Thymus (tissue), 11 donors: ENCODE measurements around the gene PRDM16. TPM values are rescaled to one million over a fixed set of nuclear protein-coding genes. Genes with fewer than 3 reads are reported as not detected.

Experiments
- DNase-seq, 9 donors: peaks; one replicate each; pipeline ENCODE4 v3.0.0-alpha.2; 2013; ENCODE audit warnings: low spot score in 9 of 9, low read depth in 6 of 9, missing footprints in 1 of 9
- H3K27ac ChIP-seq, 2 donors: one replicate each; pipeline ENCODE4 v1.5.1; 2013; ENCODE audit warnings: control low read depth in 1 of 2, low read depth in 1 of 2, low read length in 1 of 2, mild to moderate bottlenecking in 1 of 2, moderate library complexity in 1 of 2
- H3K27me3 ChIP-seq, 2 donors: one replicate each; pipeline ENCODE4 v1.5.1; 2013; ENCODE audit warnings: low read length in 1 of 2; ENCODE audit not compliant: control insufficient read depth in 2 of 2, insufficient read depth in 1 of 2
- H3K36me3 ChIP-seq, 2 donors: one replicate each; pipeline ENCODE4 v1.5.1; 2013; ENCODE audit warnings: low read length in 1 of 2, mild to moderate bottlenecking in 1 of 2, moderate library complexity in 1 of 2; ENCODE audit not compliant: control insufficient read depth in 2 of 2, insufficient read depth in 2 of 2
- H3K4me1 ChIP-seq, 2 donors: one replicate each; pipeline ENCODE4 v1.5.1; 2013; ENCODE audit warnings: low read length in 2 of 2; ENCODE audit not compliant: control insufficient read depth in 2 of 2, insufficient read depth in 2 of 2
- H3K4me3 ChIP-seq, 2 donors: one replicate each; pipeline ENCODE4 v1.5.1; 2013; ENCODE audit warnings: low read length in 2 of 2, control low read depth in 1 of 2, mild to moderate bottlenecking in 1 of 2
- H3K9me3 ChIP-seq, 2 donors: one replicate each; pipeline ENCODE4 v1.5.1; 2013; ENCODE audit warnings: low read length in 1 of 2, mild to moderate bottlenecking in 1 of 2; ENCODE audit not compliant: control insufficient read depth in 2 of 2, insufficient read depth in 1 of 2
- WGBS: extraction: QIAGEN DNeasy Blood & Tissue Kit; methylation state at CpG from one replicate; pipeline ENCODE4 v1.1.7; 2013; 5-methylcytosine and 5-hydroxymethylcytosine counted together
- polyA plus RNA-seq: library from polyadenylated mRNA; stranded (reverse); fragments of 200-250 nt; gene quantifications from one replicate; pipeline ENCODE4 v1.2.3, GENCODE V29; 2013
- total RNA-seq: library from RNA; stranded (reverse); fragments of 120-200 nt; gene quantifications from one replicate; pipeline ENCODE4 v1.2.4, GENCODE V29; 2013
- donor health status: healthy.

PRDM16 gene
- total and polyA plus RNA-seq, 2 donors = 0.09 to 0.55 TPM

GRCh38 chr1:3423896-3424611 is 355.1 kb downstream of the PRDM16 start:
- no peaks in the 10 kb centered on the region for H3K36me3 ChIP-seq
- no peak overlapping the region for H3K4me3 ChIP-seq
- no peak for DNase-seq
- H3K27ac ChIP-seq = no peak overlapping the region
- H3K4me1 ChIP-seq = no peaks in the 10 kb centered on the region
- 84% methylated on average over 28 of the region's 28 CpGs for WGBS
- H3K27me3 ChIP-seq = peaks cover 0 to 4% of the 10 kb centered on the region in 2 donors
- no peaks in the 10 kb centered on the region for H3K9me3 ChIP-seq

- no peaks in the 10 kb centered on the region for H3K9me3 ChIP-seq
- no peaks in the 10 kb centered on the region for H3K36me3 ChIP-seq
- peaks cover 0 to 4% of the 10 kb centered on the region in 2 donors for H3K27me3 ChIP-seq
- no peaks in the 10 kb centered on the region for H3K4me1 ChIP-seq
- WGBS = 96% methylated on average over 44 of the region's 44 CpGs
- no peak overlapping the region for H3K4me3 ChIP-seq
- no peak for DNase-seq
- no peak overlapping the region for H3K27ac ChIP-seq
These were observed 356.6 kb downstream of the PRDM16 start for GRCh38 chr1:3425486-3426215.

- Histone ChIP-seq H3K9me3 (no peaks in the 10 kb centered on the region), H3K36me3 (no peaks in the 10 kb centered on the region), H3K4me3 (no peak overlapping the region), H3K27ac (no peak overlapping the region), H3K27me3 (peaks cover 0 to 4% of the 10 kb centered on the region in 2 donors), H3K4me1 (no peaks in the 10 kb centered on the region)
- whole genome bisulfite sequencing = 94% methylated on average over 20 of the region's 20 CpGs
- no peak for DNase-seq
These were observed 358.0 kb downstream of the PRDM16 start for GRCh38 chr1:3426956-3427535.

- no peaks in the 10 kb centered on the region for H3K4me1 ChIP-seq
- H3K36me3 ChIP-seq = no peaks in the 10 kb centered on the region
- WGBS = 95% methylated on average over 43 of the region's 43 CpGs
- H3K4me3 ChIP-seq = no peak overlapping the region
- H3K9me3 ChIP-seq = no peaks in the 10 kb centered on the region
- no peak overlapping the region for H3K27ac ChIP-seq
- DNase-seq = no peak
- peaks cover 0 to 4% of the 10 kb centered on the region in 2 donors for H3K27me3 ChIP-seq
These were observed 359.0 kb downstream of the PRDM16 start for GRCh38 chr1:3427711-3428704.

GRCh38 chr1:3428899-3429298 is 359.9 kb downstream of the PRDM16 start:
- 96% methylated on average over 9 of the region's 9 CpGs for WGBS
- peaks cover 0 to 4% of the 10 kb centered on the region in 2 donors for H3K27me3 ChIP-seq

GRCh38 chr1:3429320-3429719 is 360.3 kb downstream of the PRDM16 start:
- 93% methylated on average over 13 of the region's 13 CpGs for WGBS
- Histone ChIP-seq H3K27ac (no peak overlapping the region), H3K36me3 (no peaks in the 10 kb centered on the region), H3K27me3 (peaks cover 0 to 4% of the 10 kb centered on the region in 2 donors), H3K4me3 (no peak overlapping the region), H3K9me3 (no peaks in the 10 kb centered on the region), H3K4me1 (no peaks in the 10 kb centered on the region)
- no peak for DNase-seq

More at GRCh38 chr1:3428899-3429298, 359.9 kb downstream of the PRDM16 start:
- Histone ChIP-seq H3K4me1 (no peaks in the 10 kb centered on the region), H3K9me3 (no peaks in the 10 kb centered on the region), H3K4me3 (no peak overlapping the region), H3K27ac (no peak overlapping the region), H3K36me3 (no peaks in the 10 kb centered on the region)
- DNase-seq = no peak

- no peak overlapping the region for H3K27ac ChIP-seq
- H3K4me3 ChIP-seq = no peak overlapping the region
- H3K27me3 ChIP-seq = peaks cover 0 to 1% of the 10 kb centered on the region in 2 donors
- H3K9me3 ChIP-seq = no peaks in the 10 kb centered on the region
- 92% methylated on average over 16 of the region's 16 CpGs for WGBS
- DNase-seq = no peak
- no peaks in the 10 kb centered on the region for H3K36me3 ChIP-seq
- H3K4me1 ChIP-seq = no peaks in the 10 kb centered on the region
These were observed 360.8 kb downstream of the PRDM16 start for GRCh38 chr1:3429766-3430165.

- Histone ChIP-seq H3K4me3 (no peak overlapping the region), H3K27ac (no peak overlapping the region), H3K36me3 (no peaks in the 10 kb centered on the region), H3K9me3 (no peaks in the 10 kb centered on the region), H3K27me3 (no peaks in the 10 kb centered on the region), H3K4me1 (no peaks in the 10 kb centered on the region)
- WGBS = 94% methylated on average over 19 of the region's 19 CpGs
- DNase-seq = no peak
These were observed 361.4 kb downstream of the PRDM16 start for GRCh38 chr1:3430406-3430805.
